HEK293 (cell line): ENCODE measurements around the gene MARVELD3.

ENCODE experiments used
- HOXD13 ChIP-seq: sonication (generic); formaldehyde crosslinking; IDR thresholded peaks from 2 replicates; pipeline ENCODE4 v1.8.0; 2022; ENCODE audit warnings: missing genetic modification reagents, borderline replicate concordance
- KLF9 ChIP-seq: fragments of 450-650 bp; formaldehyde crosslinking; IDR thresholded peaks from 2 replicates; pipeline ENCODE4 v1.5.1; 2016; ENCODE audit warnings: missing biosample characterization, missing genetic modification characterization, low read depth
- PRDM1 ChIP-seq: fragments of 450-650 bp; formaldehyde crosslinking; IDR thresholded peaks from 2 replicates; pipeline ENCODE4; 2016; ENCODE audit warnings: missing biosample characterization, missing genetic modification characterization
- ZNF138 ChIP-seq: fragments of 450-650 bp; formaldehyde crosslinking; IDR thresholded peaks from 2 replicates; pipeline ENCODE4 v1.5.1; 2016; ENCODE audit warnings: missing biosample characterization, missing genetic modification characterization, borderline replicate concordance
- ZNF140 ChIP-seq: fragments of 450-650 bp; formaldehyde crosslinking; IDR thresholded peaks from 2 replicates; pipeline ENCODE4 v1.5.1; 2016; ENCODE audit warnings: missing biosample characterization, missing genetic modification characterization
- ZNF16 ChIP-seq: fragments of 450-650 bp; formaldehyde crosslinking; IDR thresholded peaks from 2 replicates; pipeline ENCODE4 v1.5.1; 2016; ENCODE audit warnings: low read depth, missing biosample characterization, missing genetic modification characterization
- ZNF302 ChIP-seq: fragments of 450-650 bp; formaldehyde crosslinking; IDR thresholded peaks from 2 replicates; pipeline ENCODE4 v1.5.1; 2016; ENCODE audit warnings: missing biosample characterization, missing genetic modification characterization, low read depth
- ZNF544 ChIP-seq: fragments of 450-650 bp; formaldehyde crosslinking; IDR thresholded peaks from 2 replicates; pipeline ENCODE4 v1.5.0; 2017; ENCODE audit warnings: missing biosample characterization, missing genetic modification characterization
- ZNF610 ChIP-seq: fragments of 450-650 bp; formaldehyde crosslinking; IDR thresholded peaks from 2 replicates; pipeline ENCODE4 v1.5.1; 2016; ENCODE audit warnings: missing biosample characterization, missing genetic modification characterization, borderline replicate concordance
- ZNF624 ChIP-seq: fragments of 450-650 bp; formaldehyde crosslinking; IDR thresholded peaks from 2 replicates; pipeline ENCODE4 v1.5.1; 2017; ENCODE audit warnings: missing biosample characterization, missing genetic modification characterization
- ZNF660 ChIP-seq: fragments of 450-650 bp; IDR thresholded peaks from 2 replicates; pipeline ENCODE4 v1.5.1; 2018; ENCODE audit warnings: missing biosample characterization, mild to moderate bottlenecking, missing genetic modification characterization
- TF ChIP-seq, protein P1 (sequence below): fragments of 450-650 bp; formaldehyde crosslinking; IDR thresholded peaks from 2 replicates; pipeline ENCODE4 v1.5.1; 2016; ENCODE audit warnings: missing biosample characterization, missing genetic modification characterization
- TF ChIP-seq, protein P2 (sequence below): fragments of 450-650 bp; formaldehyde crosslinking; IDR thresholded peaks from 2 replicates; pipeline ENCODE4 v1.5.1; 2016; ENCODE audit warnings: missing biosample characterization, missing genetic modification characterization
- TF ChIP-seq, protein P3 (sequence below): fragments of 450-650 bp; formaldehyde crosslinking; IDR thresholded peaks from 2 replicates; pipeline ENCODE4 v1.5.1; 2016; ENCODE audit warnings: missing biosample characterization, missing genetic modification characterization

DNA sequence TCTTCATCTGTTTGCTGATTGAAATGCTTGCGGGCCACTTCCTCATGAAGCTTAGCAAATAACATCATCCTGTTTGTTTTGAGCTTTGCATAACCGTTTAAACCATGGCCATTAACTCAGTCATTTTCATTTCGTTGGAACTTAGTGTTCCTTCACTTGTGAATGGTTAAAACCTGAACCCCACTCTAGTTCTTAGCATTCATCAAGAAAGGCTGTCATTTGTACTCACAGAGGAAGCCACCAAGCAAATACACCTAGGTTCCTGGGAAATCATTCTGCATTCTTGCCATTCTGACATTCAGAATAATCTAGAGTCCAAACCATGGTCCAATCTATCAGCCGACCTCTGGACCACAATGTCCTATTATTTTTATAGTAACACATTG is 40.7 kb upstream of the MARVELD3 start:
- TF ChIP-seq KLF9 = no peak
- TF ChIP-seq, protein P1, sequence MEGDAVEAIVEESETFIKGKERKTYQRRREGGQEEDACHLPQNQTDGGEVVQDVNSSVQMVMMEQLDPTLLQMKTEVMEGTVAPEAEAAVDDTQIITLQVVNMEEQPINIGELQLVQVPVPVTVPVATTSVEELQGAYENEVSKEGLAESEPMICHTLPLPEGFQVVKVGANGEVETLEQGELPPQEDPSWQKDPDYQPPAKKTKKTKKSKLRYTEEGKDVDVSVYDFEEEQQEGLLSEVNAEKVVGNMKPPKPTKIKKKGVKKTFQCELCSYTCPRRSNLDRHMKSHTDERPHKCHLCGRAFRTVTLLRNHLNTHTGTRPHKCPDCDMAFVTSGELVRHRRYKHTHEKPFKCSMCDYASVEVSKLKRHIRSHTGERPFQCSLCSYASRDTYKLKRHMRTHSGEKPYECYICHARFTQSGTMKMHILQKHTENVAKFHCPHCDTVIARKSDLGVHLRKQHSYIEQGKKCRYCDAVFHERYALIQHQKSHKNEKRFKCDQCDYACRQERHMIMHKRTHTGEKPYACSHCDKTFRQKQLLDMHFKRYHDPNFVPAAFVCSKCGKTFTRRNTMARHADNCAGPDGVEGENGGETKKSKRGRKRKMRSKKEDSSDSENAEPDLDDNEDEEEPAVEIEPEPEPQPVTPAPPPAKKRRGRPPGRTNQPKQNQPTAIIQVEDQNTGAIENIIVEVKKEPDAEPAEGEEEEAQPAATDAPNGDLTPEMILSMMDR (tag by site-specific recombination) = no peak
- no peak for TF ChIP-seq ZNF140 (tag by site-specific recombination)
- TF ChIP-seq PRDM1 = no peak
- TF ChIP-seq, protein P2, sequence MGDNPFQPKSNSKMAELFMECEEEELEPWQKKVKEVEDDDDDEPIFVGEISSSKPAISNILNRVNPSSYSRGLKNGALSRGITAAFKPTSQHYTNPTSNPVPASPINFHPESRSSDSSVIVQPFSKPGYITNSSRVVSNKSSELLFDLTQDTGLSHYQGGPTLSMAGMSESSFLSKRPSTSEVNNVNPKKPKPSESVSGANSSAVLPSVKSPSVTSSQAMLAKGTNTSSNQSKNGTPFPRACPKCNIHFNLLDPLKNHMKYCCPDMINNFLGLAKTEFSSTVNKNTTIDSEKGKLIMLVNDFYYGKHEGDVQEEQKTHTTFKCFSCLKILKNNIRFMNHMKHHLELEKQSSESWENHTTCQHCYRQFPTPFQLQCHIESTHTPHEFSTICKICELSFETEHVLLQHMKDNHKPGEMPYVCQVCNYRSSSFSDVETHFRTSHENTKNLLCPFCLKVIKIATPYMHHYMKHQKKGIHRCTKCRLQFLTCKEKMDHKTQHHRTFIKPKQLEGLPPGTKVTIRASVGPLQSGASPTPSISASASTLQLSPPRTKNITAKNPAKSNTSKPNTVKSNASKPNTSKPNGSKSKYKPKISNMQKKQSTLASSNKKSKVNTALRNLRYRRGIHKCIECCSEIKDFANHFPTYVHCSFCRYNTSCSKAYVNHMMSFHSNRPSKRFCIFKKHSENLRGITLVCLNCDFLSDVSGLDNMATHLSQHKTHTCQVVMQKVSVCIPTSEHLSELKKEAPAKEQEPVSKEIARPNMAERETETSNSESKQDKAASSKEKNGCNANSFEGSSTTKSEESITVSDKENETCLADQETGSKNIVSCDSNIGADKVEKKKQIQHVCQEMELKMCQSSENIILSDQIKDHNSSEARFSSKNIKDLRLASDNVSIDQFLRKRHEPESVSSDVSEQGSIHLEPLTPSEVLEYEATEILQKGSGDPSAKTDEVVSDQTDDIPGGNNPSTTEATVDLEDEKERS (tag by site-specific recombination) = no peak
- TF ChIP-seq ZNF544 (tag by site-specific recombination) = no peak
- TF ChIP-seq, protein P3, sequence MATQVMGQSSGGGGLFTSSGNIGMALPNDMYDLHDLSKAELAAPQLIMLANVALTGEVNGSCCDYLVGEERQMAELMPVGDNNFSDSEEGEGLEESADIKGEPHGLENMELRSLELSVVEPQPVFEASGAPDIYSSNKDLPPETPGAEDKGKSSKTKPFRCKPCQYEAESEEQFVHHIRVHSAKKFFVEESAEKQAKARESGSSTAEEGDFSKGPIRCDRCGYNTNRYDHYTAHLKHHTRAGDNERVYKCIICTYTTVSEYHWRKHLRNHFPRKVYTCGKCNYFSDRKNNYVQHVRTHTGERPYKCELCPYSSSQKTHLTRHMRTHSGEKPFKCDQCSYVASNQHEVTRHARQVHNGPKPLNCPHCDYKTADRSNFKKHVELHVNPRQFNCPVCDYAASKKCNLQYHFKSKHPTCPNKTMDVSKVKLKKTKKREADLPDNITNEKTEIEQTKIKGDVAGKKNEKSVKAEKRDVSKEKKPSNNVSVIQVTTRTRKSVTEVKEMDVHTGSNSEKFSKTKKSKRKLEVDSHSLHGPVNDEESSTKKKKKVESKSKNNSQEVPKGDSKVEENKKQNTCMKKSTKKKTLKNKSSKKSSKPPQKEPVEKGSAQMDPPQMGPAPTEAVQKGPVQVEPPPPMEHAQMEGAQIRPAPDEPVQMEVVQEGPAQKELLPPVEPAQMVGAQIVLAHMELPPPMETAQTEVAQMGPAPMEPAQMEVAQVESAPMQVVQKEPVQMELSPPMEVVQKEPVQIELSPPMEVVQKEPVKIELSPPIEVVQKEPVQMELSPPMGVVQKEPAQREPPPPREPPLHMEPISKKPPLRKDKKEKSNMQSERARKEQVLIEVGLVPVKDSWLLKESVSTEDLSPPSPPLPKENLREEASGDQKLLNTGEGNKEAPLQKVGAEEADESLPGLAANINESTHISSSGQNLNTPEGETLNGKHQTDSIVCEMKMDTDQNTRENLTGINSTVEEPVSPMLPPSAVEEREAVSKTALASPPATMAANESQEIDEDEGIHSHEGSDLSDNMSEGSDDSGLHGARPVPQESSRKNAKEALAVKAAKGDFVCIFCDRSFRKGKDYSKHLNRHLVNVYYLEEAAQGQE (tag by site-specific recombination) = no peak
- TF ChIP-seq ZNF302 (tag by site-specific recombination) = no peak
- TF ChIP-seq ZNF610 (tag by site-specific recombination) = no peak
- TF ChIP-seq ZNF624 (tag by site-specific recombination) = no peak
- TF ChIP-seq ZNF16 (tag by site-specific recombination) = no peak
- no peak for TF ChIP-seq ZNF660 (tag by site-specific recombination)
- TF ChIP-seq HOXD13 = no peak
- no peak for TF ChIP-seq ZNF138 (tag by site-specific recombination)
